GM12878 (cell line): ENCODE results near the gene AADAT. TPM values are rescaled to one million over a fixed set of nuclear protein-coding genes. Genes with fewer than 3 reads are reported as not detected.

Experiments
- BACH1 ChIP-seq: fragments of 450-650 bp; IDR thresholded peaks from 2 replicates; pipeline ENCODE4 v1.6.1; 2017; ENCODE audit warnings: mild to moderate bottlenecking, borderline replicate concordance
- BHLHE40 ChIP-seq, 2 experiments: fragments of 450-650 bp in 1 of 2; IDR thresholded peaks; 2 replicates each; pipeline ENCODE4 v1.6.1; 2011 to 2017; ENCODE audit warnings: low read depth in 2 of 2, borderline replicate concordance in 1 of 2, improper control_type of control experiment in 1 of 2, low read length in 1 of 2, mild to moderate bottlenecking in 1 of 2
- CREB1 ChIP-seq: IDR thresholded peaks from 2 replicates; pipeline ENCODE4 v1.6.1; 2012; ENCODE audit warnings: low read depth, mild to moderate bottlenecking, inconsistent platforms
- HDAC6 ChIP-seq: fragments of 200-600 bp; sonication (generic); IDR thresholded peaks from one replicate; pipeline ENCODE4 v1.8.0; 2017; ENCODE audit warnings: antibody characterized with exemption; ENCODE audit not compliant: unreplicated experiment
- IKZF1 ChIP-seq: fragments of 450-650 bp; conservative IDR thresholded peaks from 2 replicates; pipeline ENCODE4 v1.6.1; 2017; ENCODE audit warnings: antibody characterized with exemption, mild to moderate bottlenecking
- IKZF2 ChIP-seq, 2 experiments: fragments of 450-650 bp; IDR thresholded peaks; 2 replicates each; pipeline ENCODE4 v1.6.1; 2017; ENCODE audit warnings: mild to moderate bottlenecking in 2 of 2, moderate library complexity in 2 of 2
- IRF4 ChIP-seq: IDR thresholded peaks from 2 replicates; pipeline ENCODE4 v1.6.1; 2011; ENCODE audit warnings: low read depth, low read length
- IRF5 ChIP-seq: fragments of 450-650 bp; IDR thresholded peaks from 2 replicates; pipeline ENCODE4 v1.6.1; 2017; ENCODE audit warnings: borderline replicate concordance
- JUND ChIP-seq: IDR thresholded peaks from 2 replicates; pipeline ENCODE4 v1.6.1; 2012; ENCODE audit warnings: low read depth, mild to moderate bottlenecking, low read length, improper control_type of control experiment, moderate library complexity
- KDM1A ChIP-seq: fragments of 200-600 bp; sonication (generic); IDR thresholded peaks from 2 replicates; pipeline ENCODE4 v1.6.1; 2016; ENCODE audit warnings: borderline replicate concordance
- NR2F1 ChIP-seq: fragments of 450-650 bp; conservative IDR thresholded peaks from 2 replicates; pipeline ENCODE4 v1.6.1; 2017; ENCODE audit warnings: mild to moderate bottlenecking
- POLR2AphosphoS5 ChIP-seq: IDR thresholded peaks from 2 replicates; pipeline ENCODE4 v1.6.1; 2011; ENCODE audit warnings: mild to moderate bottlenecking, low read length, inconsistent platforms
- RAD21 ChIP-seq: IDR thresholded peaks from 2 replicates; pipeline ENCODE4 v1.6.1; 2011; ENCODE audit warnings: mild to moderate bottlenecking, low read depth, low read length, moderate library complexity; ENCODE audit not compliant: insufficient read depth
- RAD51 ChIP-seq: fragments of 450-650 bp; IDR thresholded peaks from 2 replicates; pipeline ENCODE4 v1.6.1; 2016; ENCODE audit warnings: moderate library complexity, mild to moderate bottlenecking, inconsistent platforms
- SIX5 ChIP-seq: IDR thresholded peaks from 2 replicates; pipeline ENCODE4 v1.6.1; 2011; ENCODE audit warnings: mild to moderate bottlenecking, low read depth, low read length, moderate library complexity; ENCODE audit not compliant: severe bottlenecking
- SMC3 ChIP-seq: IDR thresholded peaks from 2 replicates; pipeline ENCODE4 v1.6.1; 2011; ENCODE audit warnings: low read length, improper control_type of control experiment, borderline replicate concordance
- SPI1 ChIP-seq: IDR thresholded peaks from 2 replicates; pipeline ENCODE4 v1.6.1; 2011; ENCODE audit warnings: low read depth, mild to moderate bottlenecking, low read length, moderate library complexity, borderline replicate concordance; ENCODE audit not compliant: insufficient read depth
- SREBF1 ChIP-seq: IDR thresholded peaks from 2 replicates; pipeline ENCODE4 v1.6.1; 2012; ENCODE audit warnings: mild to moderate bottlenecking, low read length
- SREBF2 ChIP-seq: IDR thresholded peaks from 2 replicates; pipeline ENCODE4 v1.6.1; 2012; ENCODE audit warnings: mild to moderate bottlenecking, low read length
- SUPT20H ChIP-seq: IDR thresholded peaks from 2 replicates; pipeline ENCODE4 v1.6.1; 2011; ENCODE audit warnings: low read depth, mild to moderate bottlenecking, low read length, moderate library complexity, borderline replicate concordance; ENCODE audit not compliant: control insufficient read depth
- TARDBP ChIP-seq: IDR thresholded peaks from 2 replicates; pipeline ENCODE4 v1.6.1; 2016; ENCODE audit warnings: borderline replicate concordance
- polyA plus RNA-seq, 11 experiments: library from polyadenylated mRNA; depleted of rRNA in 4 of 11; unstranded in 6 of 11; stranded (reverse) in 5 of 11; fragments of >200 nt; fragmentation: Nextera tagmentation in 4 of 11; fragmentation: Illumina TruSeq in 1 of 11; extraction: Ambion mirVana in 4 of 11; extraction: Trizol in 1 of 11; gene quantifications; 1 replicate in 1 of 11; 2 replicates in 10 of 11; pipeline versions ENCODE4 v1.2.1 to v1.2.3, GENCODE V29; 2011 to 2016; ENCODE audit warnings: inconsistent platforms in 2 of 11, missing spikeins in 2 of 11, low read depth in 1 of 11
- total RNA-seq, 4 experiments: library from RNA; depleted of rRNA in 3 of 4; stranded (reverse); fragments of >200 nt in 3 of 4; fragmentation: Illumina TruSeq in 1 of 4; extraction: Trizol in 1 of 4; gene quantifications; 2 replicates each; pipeline versions ENCODE4 v1.2.1 to v1.2.3, GENCODE V29; 2013 to 2021
- TF ChIP-seq, protein P1 (sequence below): IDR thresholded peaks from 2 replicates; pipeline ENCODE4 v1.6.1; 2012; ENCODE audit warnings: mild to moderate bottlenecking, low read depth, low read length
- TF ChIP-seq, protein P2 (sequence below): IDR thresholded peaks from 2 replicates; pipeline ENCODE4 v1.6.1; 2011; ENCODE audit warnings: borderline replicate concordance, low read depth, mild to moderate bottlenecking, moderate library complexity, mixed read lengths, low read length; ENCODE audit not compliant: insufficient read depth; ENCODE audit errors: extremely low read length
- TF ChIP-seq, protein P3 (sequence below): fragments of 450-650 bp; IDR thresholded peaks from 2 replicates; pipeline ENCODE4 v1.6.1; 2016; ENCODE audit warnings: mild to moderate bottlenecking

AADAT gene
- total and polyA plus RNA-seq, 10 of the 15 experiments (the other 5 are each of a cell fraction or from before 2014, with no cell fraction given) = not detected

DNA sequence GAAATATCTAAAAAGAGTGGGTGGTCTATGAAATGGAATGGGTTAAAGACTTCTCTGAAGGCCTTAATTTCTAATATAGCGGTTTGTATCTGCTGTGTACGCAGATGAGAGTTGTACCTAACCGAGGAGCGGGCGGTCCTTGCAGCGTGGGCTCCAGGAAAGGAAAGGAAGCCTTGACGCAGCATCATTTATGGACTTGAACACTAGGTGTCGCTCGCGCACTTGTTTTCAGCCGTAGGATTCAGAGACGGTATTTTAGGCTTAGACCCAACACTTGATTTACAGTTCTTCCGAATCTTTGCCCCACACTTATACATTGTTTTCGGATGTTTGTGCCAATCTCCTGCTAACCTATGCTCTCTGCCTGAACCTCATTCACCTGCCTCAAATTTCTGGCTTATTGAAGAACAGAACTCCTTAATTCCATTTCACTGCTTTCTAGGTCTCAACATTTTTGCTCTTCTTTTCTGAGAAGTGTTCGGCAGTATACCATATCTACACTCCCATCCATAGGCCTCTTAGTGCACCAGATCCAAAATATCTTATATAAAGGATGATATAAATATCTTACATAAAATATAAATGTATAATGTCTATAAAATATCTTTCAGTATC is 48.9 kb upstream of the AADAT start (continued):
- TF ChIP-seq RAD51 (no peak), CREB1 (0 out of 2 replicates have a peak, but pooled peaks have one; percentile 29), NR2F1 (no peak), POLR2AphosphoS5 (no peak), SPI1 (no peak), IRF5 (no peak), JUND (no peak), HDAC6 (no peak), IKZF1 (no peak), IRF4 (no peak), RAD21 (peak; percentile 86), SREBF2 (no peak), SMC3 (peak; percentile 72; the same call in 1 of the 2 replicates), IKZF2 (IDR thresholded peaks at IDR 0.05) (no peak), BHLHE40 (IDR thresholded peaks at IDR 0.05; ENCODE audit: borderline replicate concordance in 1 of 2, low read depth in 2 of 2, low read length in 1 of 2) (no peak), TARDBP (no peak), SREBF1 (no peak), KDM1A (no peak), SUPT20H (no peak), SIX5 (no peak), BACH1 (no peak)
- TF ChIP-seq, protein P1, sequence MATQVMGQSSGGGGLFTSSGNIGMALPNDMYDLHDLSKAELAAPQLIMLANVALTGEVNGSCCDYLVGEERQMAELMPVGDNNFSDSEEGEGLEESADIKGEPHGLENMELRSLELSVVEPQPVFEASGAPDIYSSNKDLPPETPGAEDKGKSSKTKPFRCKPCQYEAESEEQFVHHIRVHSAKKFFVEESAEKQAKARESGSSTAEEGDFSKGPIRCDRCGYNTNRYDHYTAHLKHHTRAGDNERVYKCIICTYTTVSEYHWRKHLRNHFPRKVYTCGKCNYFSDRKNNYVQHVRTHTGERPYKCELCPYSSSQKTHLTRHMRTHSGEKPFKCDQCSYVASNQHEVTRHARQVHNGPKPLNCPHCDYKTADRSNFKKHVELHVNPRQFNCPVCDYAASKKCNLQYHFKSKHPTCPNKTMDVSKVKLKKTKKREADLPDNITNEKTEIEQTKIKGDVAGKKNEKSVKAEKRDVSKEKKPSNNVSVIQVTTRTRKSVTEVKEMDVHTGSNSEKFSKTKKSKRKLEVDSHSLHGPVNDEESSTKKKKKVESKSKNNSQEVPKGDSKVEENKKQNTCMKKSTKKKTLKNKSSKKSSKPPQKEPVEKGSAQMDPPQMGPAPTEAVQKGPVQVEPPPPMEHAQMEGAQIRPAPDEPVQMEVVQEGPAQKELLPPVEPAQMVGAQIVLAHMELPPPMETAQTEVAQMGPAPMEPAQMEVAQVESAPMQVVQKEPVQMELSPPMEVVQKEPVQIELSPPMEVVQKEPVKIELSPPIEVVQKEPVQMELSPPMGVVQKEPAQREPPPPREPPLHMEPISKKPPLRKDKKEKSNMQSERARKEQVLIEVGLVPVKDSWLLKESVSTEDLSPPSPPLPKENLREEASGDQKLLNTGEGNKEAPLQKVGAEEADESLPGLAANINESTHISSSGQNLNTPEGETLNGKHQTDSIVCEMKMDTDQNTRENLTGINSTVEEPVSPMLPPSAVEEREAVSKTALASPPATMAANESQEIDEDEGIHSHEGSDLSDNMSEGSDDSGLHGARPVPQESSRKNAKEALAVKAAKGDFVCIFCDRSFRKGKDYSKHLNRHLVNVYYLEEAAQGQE = no peak
- TF ChIP-seq, protein P2, sequence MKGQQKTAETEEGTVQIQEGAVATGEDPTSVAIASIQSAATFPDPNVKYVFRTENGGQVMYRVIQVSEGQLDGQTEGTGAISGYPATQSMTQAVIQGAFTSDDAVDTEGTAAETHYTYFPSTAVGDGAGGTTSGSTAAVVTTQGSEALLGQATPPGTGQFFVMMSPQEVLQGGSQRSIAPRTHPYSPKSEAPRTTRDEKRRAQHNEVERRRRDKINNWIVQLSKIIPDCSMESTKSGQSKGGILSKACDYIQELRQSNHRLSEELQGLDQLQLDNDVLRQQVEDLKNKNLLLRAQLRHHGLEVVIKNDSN = no peak
- TF ChIP-seq, protein P3, sequence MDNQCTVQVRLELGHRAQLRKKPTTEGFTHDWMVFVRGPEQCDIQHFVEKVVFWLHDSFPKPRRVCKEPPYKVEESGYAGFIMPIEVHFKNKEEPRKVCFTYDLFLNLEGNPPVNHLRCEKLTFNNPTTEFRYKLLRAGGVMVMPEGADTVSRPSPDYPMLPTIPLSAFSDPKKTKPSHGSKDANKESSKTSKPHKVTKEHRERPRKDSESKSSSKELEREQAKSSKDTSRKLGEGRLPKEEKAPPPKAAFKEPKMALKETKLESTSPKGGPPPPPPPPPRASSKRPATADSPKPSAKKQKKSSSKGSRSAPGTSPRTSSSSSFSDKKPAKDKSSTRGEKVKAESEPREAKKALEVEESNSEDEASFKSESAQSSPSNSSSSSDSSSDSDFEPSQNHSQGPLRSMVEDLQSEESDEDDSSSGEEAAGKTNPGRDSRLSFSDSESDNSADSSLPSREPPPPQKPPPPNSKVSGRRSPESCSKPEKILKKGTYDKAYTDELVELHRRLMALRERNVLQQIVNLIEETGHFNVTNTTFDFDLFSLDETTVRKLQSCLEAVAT = no peak
